ENCODE results near the gene AKR7A3. TPM values are rescaled to one million over a fixed set of nuclear protein-coding genes. Genes with fewer than 3 reads are reported as not detected.

The AKR7A3 gene
- total and polyA plus RNA-seq, 9 of the 15 experiments (the other 6 are each of a cell fraction or from before 2014, with no cell fraction given): 0.04 to 1.5 (median 0.44) TPM; not detected in 1

GRCh38 chr1:19251305-19252196 is 37.0 kb downstream of the AKR7A3 start, which contains the start of the genes EMC1 and MRTO4 (continued):
- TF ChIP-seq ZFP30 (CRISPR knock-in tag; IDR thresholded peaks at IDR 0.05; ENCODE audit: borderline replicate concordance): no peak
- TF ChIP-seq SRF (CRISPR knock-in tag; IDR thresholded peaks at IDR 0.05): peak in 1 of 2 experiments; percentile 38; a peak in 1 of 4 replicates
- peak; percentile 68 for TF ChIP-seq ZNF395 (CRISPR knock-in tag; IDR thresholded peaks at IDR 0.05)
- TF ChIP-seq, protein P1, sequence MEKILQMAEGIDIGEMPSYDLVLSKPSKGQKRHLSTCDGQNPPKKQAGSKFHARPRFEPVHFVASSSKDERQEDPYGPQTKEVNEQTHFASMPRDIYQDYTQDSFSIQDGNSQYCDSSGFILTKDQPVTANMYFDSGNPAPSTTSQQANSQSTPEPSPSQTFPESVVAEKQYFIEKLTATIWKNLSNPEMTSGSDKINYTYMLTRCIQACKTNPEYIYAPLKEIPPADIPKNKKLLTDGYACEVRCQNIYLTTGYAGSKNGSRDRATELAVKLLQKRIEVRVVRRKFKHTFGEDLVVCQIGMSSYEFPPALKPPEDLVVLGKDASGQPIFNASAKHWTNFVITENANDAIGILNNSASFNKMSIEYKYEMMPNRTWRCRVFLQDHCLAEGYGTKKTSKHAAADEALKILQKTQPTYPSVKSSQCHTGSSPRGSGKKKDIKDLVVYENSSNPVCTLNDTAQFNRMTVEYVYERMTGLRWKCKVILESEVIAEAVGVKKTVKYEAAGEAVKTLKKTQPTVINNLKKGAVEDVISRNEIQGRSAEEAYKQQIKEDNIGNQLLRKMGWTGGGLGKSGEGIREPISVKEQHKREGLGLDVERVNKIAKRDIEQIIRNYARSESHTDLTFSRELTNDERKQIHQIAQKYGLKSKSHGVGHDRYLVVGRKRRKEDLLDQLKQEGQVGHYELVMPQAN (IDR thresholded peaks at IDR 0.05; ENCODE audit: borderline replicate concordance): peak; percentile 99
- TF ChIP-seq DDX20 (tag; IDR thresholded peaks at IDR 0.05; ENCODE audit: low read depth): no peak
- peak in 1 of 2 experiments; percentile 21; a peak in 1 of 4 replicates for TF ChIP-seq RCOR1 (IDR thresholded peaks at IDR 0.05; ENCODE audit: borderline replicate concordance in 1 of 2, low read depth in 2 of 2, low read length in 2 of 2)
- no peak for TF ChIP-seq NR4A1 (CRISPR knock-in tag; IDR thresholded peaks at IDR 0.05)
- TF ChIP-seq NR4A1 (tag; IDR thresholded peaks at IDR 0.05): 0 out of 2 replicates have a peak, but pooled peaks have one; percentile 85
- no peak for TF ChIP-seq BRD4 (IDR thresholded peaks at IDR 0.05)
- peak; percentile 99 for TF ChIP-seq FIP1L1 (IDR thresholded peaks at IDR 0.05; ENCODE audit: low read depth, low read length, poor library complexity, severe bottlenecking)
- no peak; the same call in 1 of the 2 replicates for TF ChIP-seq STAT6 (CRISPR knock-in tag; IDR thresholded peaks at IDR 0.05)
- TF ChIP-seq, protein P2, sequence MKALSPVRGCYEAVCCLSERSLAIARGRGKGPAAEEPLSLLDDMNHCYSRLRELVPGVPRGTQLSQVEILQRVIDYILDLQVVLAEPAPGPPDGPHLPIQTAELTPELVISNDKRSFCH (CRISPR knock-in tag; IDR thresholded peaks at IDR 0.05): no peak
- TF ChIP-seq, protein P2 (tag; IDR thresholded peaks at IDR 0.05): peak; percentile 91
- peak; percentile 91 for TF ChIP-seq E2F3 (CRISPR knock-in tag; IDR thresholded peaks at IDR 0.05)
- 0 out of 2 replicates have a peak, but pooled peaks have one; percentile 48 for TF ChIP-seq RBM14 (IDR thresholded peaks at IDR 0.05; ENCODE audit: borderline replicate concordance, insufficient read depth, low read depth, low read length)

Data from K562 (cell line).